GM13977 (cell line): ENCODE data around the gene PRSS37.

Experiments
- DNase-seq: peaks from one replicate; pipeline ENCODE4 v3.0.0; 2012; ENCODE audit warnings: low spot score
- CTCF ChIP-seq: IDR thresholded peaks from 2 replicates; pipeline ENCODE4 v1.5.1; 2012; ENCODE audit warnings: mild to moderate bottlenecking, control low read depth; ENCODE audit not compliant: insufficient read depth; ENCODE audit errors: extremely low read depth, missing control alignments
- in situ Hi-C: fragments of 300-500 bp; cut with MboI; formaldehyde crosslinking; loops from one replicate; pipeline ENCODE4 v1.12.0; 2022; ENCODE audit warnings: low sequenced_read_pairs, low pct_unique_long_range_greater_than_20kb, mixed read lengths, inconsistent platforms; ENCODE audit not compliant: unreplicated experiment

Gene PRSS37

GRCh38 chr7:141792526-141792925 is 48.8 kb downstream of the PRSS37 start:
- TF ChIP-seq CTCF: no peak
- no peak for DNase-seq
- in situ Hi-C loops: no loop called here

DNA sequence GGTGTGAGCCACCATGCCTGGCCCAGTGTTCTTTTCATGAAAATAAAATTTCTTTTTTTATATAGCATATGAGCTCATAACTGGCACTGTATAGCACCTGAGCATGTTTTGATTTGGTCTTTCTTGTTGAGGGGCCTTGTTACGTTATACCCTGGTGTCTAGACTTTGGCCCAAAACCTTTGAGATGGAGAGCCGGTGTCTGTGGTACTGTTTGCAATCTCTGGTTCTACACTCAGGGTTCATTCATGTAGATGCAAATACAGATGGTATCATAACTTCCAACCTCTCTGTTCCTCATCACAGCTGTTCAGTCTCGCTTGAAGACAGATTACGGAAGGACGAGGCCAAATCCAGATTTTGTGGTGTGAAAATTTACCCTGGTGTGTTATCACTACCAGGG is 51.4 kb downstream of the PRSS37 start, which contains the start of gene TAS2R5:
Gene TAS2R5, plus strand, starts transcription at position 301 of the 400 bp plus-strand sequence. CDS start 145 bp downstream, outside the sequence.
- TF ChIP-seq CTCF: no peak
- DNase-seq: no peak
- in situ Hi-C loops: no loop called here

GRCh38 chr7:141788296-141788695 is 53.0 kb downstream of the PRSS37 start:
- in situ Hi-C loops: no loop called here
- DNase-seq: no peak
- no peak for TF ChIP-seq CTCF
